ENCODE data around the gene CYB561D1. TPM values are rescaled to one million over a fixed set of nuclear protein-coding genes. Genes with fewer than 3 reads are reported as not detected.

The CYB561D1 gene
- total and polyA plus RNA-seq, 9 of the 15 experiments (the other 6 are each of a cell fraction or from before 2014, with no cell fraction given), result 0.71 to 7.2 (median 3.5) TPM

DNA sequence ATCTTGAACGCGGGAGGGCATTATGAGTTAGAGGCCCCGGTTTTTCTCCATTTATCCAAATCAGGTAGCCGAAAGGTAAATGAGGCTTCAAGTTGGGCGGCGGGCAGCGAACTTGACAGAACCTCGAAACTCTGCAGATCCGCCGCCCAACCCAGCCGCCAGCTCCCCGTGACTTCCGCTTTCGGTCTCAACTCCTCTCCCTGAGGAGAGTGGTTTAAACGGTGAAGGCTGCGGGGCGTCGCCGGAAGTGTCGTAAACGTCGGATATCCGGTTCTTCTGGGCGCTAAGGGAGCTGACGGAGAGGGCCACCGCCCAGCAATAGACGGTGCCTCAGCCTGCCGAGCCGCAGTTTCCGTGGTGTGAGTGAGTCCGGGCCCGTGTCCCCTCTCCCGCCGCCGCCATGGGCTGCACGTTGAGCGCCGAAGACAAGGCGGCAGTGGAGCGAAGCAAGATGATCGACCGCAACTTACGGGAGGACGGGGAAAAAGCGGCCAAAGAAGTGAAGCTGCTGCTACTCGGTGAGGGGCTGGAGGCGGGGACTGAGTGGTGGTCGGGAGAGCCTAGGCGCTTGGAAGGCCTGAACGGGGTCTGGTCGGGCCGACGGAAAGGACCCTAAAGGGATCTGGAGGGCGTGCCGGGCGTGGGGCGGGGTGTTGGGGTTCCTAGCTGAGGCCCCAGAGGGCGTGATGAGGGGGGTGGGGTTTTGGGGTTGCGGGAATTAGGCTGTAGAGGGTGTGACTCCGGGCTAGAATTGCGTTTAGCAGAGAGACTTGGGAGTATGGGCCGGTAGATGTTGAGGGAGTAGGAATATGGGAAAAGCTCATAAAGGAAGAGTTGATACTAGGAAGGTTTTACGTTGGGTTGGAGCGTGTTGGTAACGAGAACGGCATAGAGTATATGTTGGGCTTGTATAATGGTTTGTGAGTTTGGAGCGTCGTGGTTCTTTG is 54.7 kb downstream of the CYB561D1 start, which contains the start of gene GNAI3 (continued):
- TF ChIP-seq, protein P1, sequence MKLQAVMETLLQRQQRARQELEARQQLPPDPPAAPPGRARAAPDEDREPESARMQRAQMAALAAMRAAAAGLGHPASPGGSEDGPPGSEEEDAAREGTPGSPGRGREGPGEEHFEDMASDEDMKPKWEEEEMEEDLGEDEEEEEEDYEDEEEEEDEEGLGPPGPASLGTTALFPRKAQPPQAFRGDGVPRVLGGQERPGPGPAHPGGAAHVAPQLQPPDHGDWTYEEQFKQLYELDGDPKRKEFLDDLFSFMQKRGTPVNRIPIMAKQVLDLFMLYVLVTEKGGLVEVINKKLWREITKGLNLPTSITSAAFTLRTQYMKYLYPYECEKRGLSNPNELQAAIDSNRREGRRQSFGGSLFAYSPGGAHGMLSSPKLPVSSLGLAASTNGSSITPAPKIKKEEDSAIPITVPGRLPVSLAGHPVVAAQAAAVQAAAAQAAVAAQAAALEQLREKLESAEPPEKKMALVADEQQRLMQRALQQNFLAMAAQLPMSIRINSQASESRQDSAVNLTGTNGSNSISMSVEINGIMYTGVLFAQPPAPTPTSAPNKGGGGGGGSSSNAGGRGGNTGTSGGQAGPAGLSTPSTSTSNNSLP (IDR thresholded peaks at IDR 0.05; ENCODE audit: borderline replicate concordance, low read depth, low read length), result no peak
- TF ChIP-seq FOS (IDR thresholded peaks at IDR 0.05; ENCODE audit: extremely low read depth, insufficient read length) (no peak), POLR2AphosphoS5 (IDR thresholded peaks at IDR 0.05; ENCODE audit: control insufficient read depth, insufficient read depth, low read depth, low read length) (peak; percentile 96), SAP30 (IDR thresholded peaks at IDR 0.05; ENCODE audit: borderline replicate concordance, insufficient read depth, low read depth, low read length, poor library complexity, severe bottlenecking) (peak; percentile 84), ZNF316 (IDR thresholded peaks at IDR 0.05) (no peak; the same call in 1 of the 2 replicates), RBM15 (IDR thresholded peaks at IDR 0.05; ENCODE audit: insufficient read depth, low read length) (no peak), BACH1 (tag; IDR thresholded peaks at IDR 0.05) (no peak), MEIS2 (IDR thresholded peaks at IDR 0.05; ENCODE audit: partially characterized antibody) (no peak), SAFB (IDR thresholded peaks at IDR 0.05; ENCODE audit: borderline replicate concordance, low read depth, low read length) (no peak), OTX1 (CRISPR knock-in tag; IDR thresholded peaks at IDR 0.05) (peak; percentile 72), ZFP1 (CRISPR knock-in tag; IDR thresholded peaks at IDR 0.05) (no peak), TAF7 (tag; IDR thresholded peaks at IDR 0.05) (peak; percentile 73), ESRRB (CRISPR knock-in tag; IDR thresholded peaks at IDR 0.05; ENCODE audit: borderline replicate concordance) (no peak), GATA2 (CRISPR knock-in tag; IDR thresholded peaks at IDR 0.05) (no peak), ASH1L (IDR thresholded peaks at IDR 0.05; ENCODE audit: borderline replicate concordance, low read depth, partially characterized antibody) (peak; percentile 28)
- TF ChIP-seq, protein P2, sequence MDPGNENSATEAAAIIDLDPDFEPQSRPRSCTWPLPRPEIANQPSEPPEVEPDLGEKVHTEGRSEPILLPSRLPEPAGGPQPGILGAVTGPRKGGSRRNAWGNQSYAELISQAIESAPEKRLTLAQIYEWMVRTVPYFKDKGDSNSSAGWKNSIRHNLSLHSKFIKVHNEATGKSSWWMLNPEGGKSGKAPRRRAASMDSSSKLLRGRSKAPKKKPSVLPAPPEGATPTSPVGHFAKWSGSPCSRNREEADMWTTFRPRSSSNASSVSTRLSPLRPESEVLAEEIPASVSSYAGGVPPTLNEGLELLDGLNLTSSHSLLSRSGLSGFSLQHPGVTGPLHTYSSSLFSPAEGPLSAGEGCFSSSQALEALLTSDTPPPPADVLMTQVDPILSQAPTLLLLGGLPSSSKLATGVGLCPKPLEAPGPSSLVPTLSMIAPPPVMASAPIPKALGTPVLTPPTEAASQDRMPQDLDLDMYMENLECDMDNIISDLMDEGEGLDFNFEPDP (CRISPR knock-in tag; IDR thresholded peaks at IDR 0.05), result no peak
- TF ChIP-seq, protein P3, sequence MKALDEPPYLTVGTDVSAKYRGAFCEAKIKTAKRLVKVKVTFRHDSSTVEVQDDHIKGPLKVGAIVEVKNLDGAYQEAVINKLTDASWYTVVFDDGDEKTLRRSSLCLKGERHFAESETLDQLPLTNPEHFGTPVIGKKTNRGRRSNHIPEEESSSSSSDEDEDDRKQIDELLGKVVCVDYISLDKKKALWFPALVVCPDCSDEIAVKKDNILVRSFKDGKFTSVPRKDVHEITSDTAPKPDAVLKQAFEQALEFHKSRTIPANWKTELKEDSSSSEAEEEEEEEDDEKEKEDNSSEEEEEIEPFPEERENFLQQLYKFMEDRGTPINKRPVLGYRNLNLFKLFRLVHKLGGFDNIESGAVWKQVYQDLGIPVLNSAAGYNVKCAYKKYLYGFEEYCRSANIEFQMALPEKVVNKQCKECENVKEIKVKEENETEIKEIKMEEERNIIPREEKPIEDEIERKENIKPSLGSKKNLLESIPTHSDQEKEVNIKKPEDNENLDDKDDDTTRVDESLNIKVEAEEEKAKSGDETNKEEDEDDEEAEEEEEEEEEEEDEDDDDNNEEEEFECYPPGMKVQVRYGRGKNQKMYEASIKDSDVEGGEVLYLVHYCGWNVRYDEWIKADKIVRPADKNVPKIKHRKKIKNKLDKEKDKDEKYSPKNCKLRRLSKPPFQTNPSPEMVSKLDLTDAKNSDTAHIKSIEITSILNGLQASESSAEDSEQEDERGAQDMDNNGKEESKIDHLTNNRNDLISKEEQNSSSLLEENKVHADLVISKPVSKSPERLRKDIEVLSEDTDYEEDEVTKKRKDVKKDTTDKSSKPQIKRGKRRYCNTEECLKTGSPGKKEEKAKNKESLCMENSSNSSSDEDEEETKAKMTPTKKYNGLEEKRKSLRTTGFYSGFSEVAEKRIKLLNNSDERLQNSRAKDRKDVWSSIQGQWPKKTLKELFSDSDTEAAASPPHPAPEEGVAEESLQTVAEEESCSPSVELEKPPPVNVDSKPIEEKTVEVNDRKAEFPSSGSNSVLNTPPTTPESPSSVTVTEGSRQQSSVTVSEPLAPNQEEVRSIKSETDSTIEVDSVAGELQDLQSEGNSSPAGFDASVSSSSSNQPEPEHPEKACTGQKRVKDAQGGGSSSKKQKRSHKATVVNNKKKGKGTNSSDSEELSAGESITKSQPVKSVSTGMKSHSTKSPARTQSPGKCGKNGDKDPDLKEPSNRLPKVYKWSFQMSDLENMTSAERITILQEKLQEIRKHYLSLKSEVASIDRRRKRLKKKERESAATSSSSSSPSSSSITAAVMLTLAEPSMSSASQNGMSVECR (CRISPR knock-in tag; IDR thresholded peaks at IDR 0.05), result peak; percentile 96
- TF ChIP-seq, protein P4, sequence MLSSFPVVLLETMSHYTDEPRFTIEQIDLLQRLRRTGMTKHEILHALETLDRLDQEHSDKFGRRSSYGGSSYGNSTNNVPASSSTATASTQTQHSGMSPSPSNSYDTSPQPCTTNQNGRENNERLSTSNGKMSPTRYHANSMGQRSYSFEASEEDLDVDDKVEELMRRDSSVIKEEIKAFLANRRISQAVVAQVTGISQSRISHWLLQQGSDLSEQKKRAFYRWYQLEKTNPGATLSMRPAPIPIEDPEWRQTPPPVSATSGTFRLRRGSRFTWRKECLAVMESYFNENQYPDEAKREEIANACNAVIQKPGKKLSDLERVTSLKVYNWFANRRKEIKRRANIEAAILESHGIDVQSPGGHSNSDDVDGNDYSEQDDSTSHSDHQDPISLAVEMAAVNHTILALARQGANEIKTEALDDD (IDR thresholded peaks at IDR 0.05), result no peak

All from K562 (cell line).